ENCODE results near the gene LRMDA.

- no peak for TF ChIP-seq CTCF (IDR thresholded peaks at IDR 0.05)
- no peak for TF ChIP-seq POLR2A (IDR thresholded peaks at IDR 0.05)
Observed at GRCh38 chr10:75742355-75742754, 310.9 kb downstream of the LRMDA start.

Measured in body of pancreas (tissue), 4 donors.